ENCODE results near the gene IFI44.

Gene IFI44

GRCh38 chr1:78649628-78650027 lies at the start of gene IFI44:
TSS of gene IFI44 (plus strand) at chr1:78649831. CDS start at chr1:78650196, 365 bp downstream.
- in situ Hi-C loops (cut with MboI; ENCODE audit: low pct_unique_long_range_greater_than_20kb, low sequenced_read_pairs): no loop called here
- DNase-seq: peak; percentile 72

GRCh38 chr1:78601068-78601467 lies 48.6 kb upstream of the IFI44 start:
- no peak for DNase-seq
- in situ Hi-C loops (cut with MboI; ENCODE audit: low pct_unique_long_range_greater_than_20kb, low sequenced_read_pairs): no loop called here

GRCh38 chr1:78603206-78603605 lies 46.4 kb upstream of the IFI44 start:
- no peak for DNase-seq
- in situ Hi-C loops (cut with MboI; ENCODE audit: low pct_unique_long_range_greater_than_20kb, low sequenced_read_pairs): no loop called here

GRCh38 chr1:78604643-78605042 lies 45.0 kb upstream of the IFI44 start:
- in situ Hi-C loops (cut with MboI; ENCODE audit: low pct_unique_long_range_greater_than_20kb, low sequenced_read_pairs): no loop called here
- no peak for DNase-seq

- DNase-seq: no peak
- in situ Hi-C loops (cut with MboI; ENCODE audit: low pct_unique_long_range_greater_than_20kb, low sequenced_read_pairs): no loop called here
Observed at GRCh38 chr1:78606274-78606673, 43.4 kb upstream of the IFI44 start.

- DNase-seq: peak; percentile 20
Observed at GRCh38 chr1:78607334-78607927, 42.2 kb upstream of the IFI44 start.

GRCh38 chr1:78607944-78608343 lies 41.7 kb upstream of the IFI44 start:
- DNase-seq: no peak
- in situ Hi-C loops (cut with MboI; ENCODE audit: low pct_unique_long_range_greater_than_20kb, low sequenced_read_pairs): no loop called here

More at GRCh38 chr1:78607334-78607927, 42.2 kb upstream of the IFI44 start:
- in situ Hi-C loops (cut with MboI; ENCODE audit: low pct_unique_long_range_greater_than_20kb, low sequenced_read_pairs): no loop called here

GRCh38 chr1:78617615-78618026 lies 32.0 kb upstream of the IFI44 start:
- in situ Hi-C loops (cut with MboI; ENCODE audit: low pct_unique_long_range_greater_than_20kb, low sequenced_read_pairs): no loop called here
- DNase-seq: peak; percentile 80

- no peak for DNase-seq
- in situ Hi-C loops (cut with MboI; ENCODE audit: low pct_unique_long_range_greater_than_20kb, low sequenced_read_pairs): no loop called here
Observed at GRCh38 chr1:78619032-78619431, 30.6 kb upstream of the IFI44 start.

GRCh38 chr1:78619446-78619802 lies 30.2 kb upstream of the IFI44 start:
- no peak for DNase-seq
- in situ Hi-C loops (cut with MboI; ENCODE audit: low pct_unique_long_range_greater_than_20kb, low sequenced_read_pairs): no loop called here

- peak; percentile 48 for DNase-seq
- in situ Hi-C loops (cut with MboI; ENCODE audit: low pct_unique_long_range_greater_than_20kb, low sequenced_read_pairs): no loop called here
Observed at GRCh38 chr1:78619803-78620579, 29.6 kb upstream of the IFI44 start, which contains the start of gene IFI44L. TSS of gene IFI44L (plus strand) at chr1:78620448. CDS start at chr1:78627916, 7,468 bp downstream.

- in situ Hi-C loops (cut with MboI; ENCODE audit: low pct_unique_long_range_greater_than_20kb, low sequenced_read_pairs): no loop called here
- DNase-seq: no peak
Observed at GRCh38 chr1:78620666-78621065, 29.0 kb upstream of the IFI44 start.

GRCh38 chr1:78622548-78622947 lies 27.1 kb upstream of the IFI44 start:
- DNase-seq: no peak
- in situ Hi-C loops (cut with MboI; ENCODE audit: low pct_unique_long_range_greater_than_20kb, low sequenced_read_pairs): no loop called here

- no peak for DNase-seq
- in situ Hi-C loops (cut with MboI; ENCODE audit: low pct_unique_long_range_greater_than_20kb, low sequenced_read_pairs): no loop called here
Observed at GRCh38 chr1:78624035-78624434, 25.6 kb upstream of the IFI44 start.

- in situ Hi-C loops (cut with MboI; ENCODE audit: low pct_unique_long_range_greater_than_20kb, low sequenced_read_pairs): no loop called here
- DNase-seq: no peak
Observed at GRCh38 chr1:78627321-78627720, 22.3 kb upstream of the IFI44 start.

GRCh38 chr1:78630600-78630999 lies 19.0 kb upstream of the IFI44 start:
- in situ Hi-C loops (cut with MboI; ENCODE audit: low pct_unique_long_range_greater_than_20kb, low sequenced_read_pairs): no loop called here
- DNase-seq: no peak

GRCh38 chr1:78633209-78633608 lies 16.4 kb upstream of the IFI44 start:
- in situ Hi-C loops (cut with MboI; ENCODE audit: low pct_unique_long_range_greater_than_20kb, low sequenced_read_pairs): no loop called here
- DNase-seq: no peak

GRCh38 chr1:78640462-78640861 lies 9.2 kb upstream of the IFI44 start:
- in situ Hi-C loops (cut with MboI; ENCODE audit: low pct_unique_long_range_greater_than_20kb, low sequenced_read_pairs): no loop called here
- peak; percentile 29 for DNase-seq

GRCh38 chr1:78641558-78641957 lies 8.1 kb upstream of the IFI44 start:
- in situ Hi-C loops (cut with MboI; ENCODE audit: low pct_unique_long_range_greater_than_20kb, low sequenced_read_pairs): no loop called here
- DNase-seq: no peak

- peak; percentile 77 for DNase-seq
- in situ Hi-C loops (cut with MboI; ENCODE audit: low pct_unique_long_range_greater_than_20kb, low sequenced_read_pairs): no loop called here
Observed at GRCh38 chr1:78645723-78646122, 3.9 kb upstream of the IFI44 start.

- DNase-seq: no peak
- in situ Hi-C loops (cut with MboI; ENCODE audit: low pct_unique_long_range_greater_than_20kb, low sequenced_read_pairs): no loop called here
Observed at GRCh38 chr1:78647238-78647637, 2.4 kb upstream of the IFI44 start.
